HG03354 (cell line): ENCODE results near the gene ABCB8.

Source experiments
- ATAC-seq: cut with Tn5 transposase; IDR thresholded peaks from one replicate; pipeline ENCODE4 v1.9.1; 2021; ENCODE audit warnings: mild to moderate bottlenecking; ENCODE audit not compliant: unreplicated experiment, poor library complexity, severe bottlenecking

Gene ABCB8

DNA sequence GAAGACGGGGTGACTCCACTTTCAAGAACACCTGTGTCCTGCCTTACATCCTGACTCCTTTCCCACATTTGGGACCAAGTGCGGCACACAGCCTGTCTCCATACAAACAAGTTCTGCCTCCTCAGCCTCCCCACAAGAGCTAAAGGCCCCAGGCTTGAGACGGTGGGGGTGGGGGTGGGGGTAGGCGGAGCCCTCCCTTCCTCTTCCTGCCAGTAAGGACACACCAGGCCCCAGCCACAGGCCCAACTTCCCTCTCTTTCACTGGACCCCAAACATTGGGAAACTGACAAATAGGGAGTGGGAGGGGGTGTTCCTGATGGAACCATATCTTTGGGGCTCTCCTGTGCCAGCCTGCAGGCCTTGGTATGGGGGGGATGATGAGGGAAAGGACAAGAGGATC lies 24.8 kb downstream of the ABCB8 start:
- no peak for ATAC-seq

DNA sequence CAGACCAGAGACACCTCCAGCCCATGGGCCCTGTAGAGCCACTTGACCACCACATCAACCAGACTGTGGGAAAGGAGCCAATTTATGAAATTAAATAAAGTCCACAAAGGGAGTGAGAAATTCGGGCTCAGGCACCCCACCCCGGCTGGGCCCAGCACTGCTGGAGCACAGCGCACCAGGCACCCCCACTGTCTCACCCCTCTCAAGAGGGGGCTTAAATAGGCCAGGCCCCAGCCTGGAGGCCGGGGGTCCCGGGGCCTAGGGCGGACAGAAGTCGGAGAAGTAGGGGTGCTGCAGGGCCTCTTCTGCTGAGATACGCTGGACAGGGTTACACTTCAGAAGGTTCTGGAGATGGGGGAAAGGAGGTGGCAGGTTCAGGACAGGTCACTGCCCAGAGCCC lies 25.5 kb downstream of the ABCB8 start:
- ATAC-seq, result no peak

DNA sequence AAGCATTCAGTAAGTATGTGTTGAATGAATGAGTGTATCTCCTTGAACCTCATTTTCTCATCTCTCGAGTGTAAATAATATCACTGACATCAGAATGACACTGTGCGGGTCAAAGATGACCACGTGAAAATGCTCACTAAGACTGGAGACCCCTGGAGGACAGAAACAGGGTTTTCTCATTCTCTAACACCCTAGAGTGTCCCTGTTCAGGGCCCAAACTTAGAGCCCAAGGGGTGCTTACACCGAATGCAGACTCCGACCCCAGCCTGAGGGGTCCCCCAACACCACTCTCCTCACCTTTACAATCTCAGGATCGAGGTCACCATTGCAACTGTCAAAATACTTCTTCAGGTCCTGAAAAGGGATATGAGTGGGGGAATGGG lies 28.0 kb downstream of the ABCB8 start:
- no peak for ATAC-seq

DNA sequence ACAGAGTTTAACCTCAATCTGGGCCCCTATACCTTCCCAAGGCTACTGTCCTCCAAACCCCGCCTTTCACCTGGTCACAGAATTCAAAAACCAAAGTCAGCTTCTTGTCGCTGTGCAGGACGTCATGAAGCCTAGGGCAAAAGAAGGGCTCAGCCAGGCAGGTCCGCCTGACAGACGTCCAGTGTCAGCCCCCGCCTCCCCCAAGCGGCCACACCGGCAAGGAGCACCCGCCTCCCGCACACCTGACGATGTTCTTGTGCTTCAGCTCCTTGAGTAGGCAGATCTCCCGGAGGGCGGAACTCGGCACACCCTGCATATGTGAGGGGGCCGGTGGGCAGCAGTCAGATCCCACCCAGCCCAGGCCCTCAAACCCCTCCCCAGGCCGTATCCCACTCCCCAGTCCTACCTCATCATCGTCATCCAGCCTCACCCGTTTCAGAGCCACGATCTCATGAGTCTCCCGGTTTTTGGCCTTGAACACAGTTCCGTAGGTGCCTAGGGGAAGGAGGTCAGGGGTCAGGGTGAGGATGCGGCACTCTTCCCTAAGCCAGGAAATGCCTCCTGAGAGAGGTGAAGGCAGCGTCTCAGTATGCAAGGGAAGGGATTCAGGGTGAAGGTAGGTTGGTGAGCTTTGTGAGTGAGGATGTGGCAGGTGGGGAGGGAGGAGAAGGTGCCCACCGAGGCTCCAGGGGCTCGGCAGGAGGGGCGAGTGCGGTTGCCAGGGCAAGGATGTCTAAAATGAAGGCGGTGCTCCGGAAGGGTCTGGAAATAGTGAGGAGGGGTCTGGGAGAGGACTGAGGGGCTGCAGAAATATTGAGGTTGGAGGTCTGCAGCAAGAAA lies 28.6 kb downstream of the ABCB8 start:
- no peak for ATAC-seq

DNA sequence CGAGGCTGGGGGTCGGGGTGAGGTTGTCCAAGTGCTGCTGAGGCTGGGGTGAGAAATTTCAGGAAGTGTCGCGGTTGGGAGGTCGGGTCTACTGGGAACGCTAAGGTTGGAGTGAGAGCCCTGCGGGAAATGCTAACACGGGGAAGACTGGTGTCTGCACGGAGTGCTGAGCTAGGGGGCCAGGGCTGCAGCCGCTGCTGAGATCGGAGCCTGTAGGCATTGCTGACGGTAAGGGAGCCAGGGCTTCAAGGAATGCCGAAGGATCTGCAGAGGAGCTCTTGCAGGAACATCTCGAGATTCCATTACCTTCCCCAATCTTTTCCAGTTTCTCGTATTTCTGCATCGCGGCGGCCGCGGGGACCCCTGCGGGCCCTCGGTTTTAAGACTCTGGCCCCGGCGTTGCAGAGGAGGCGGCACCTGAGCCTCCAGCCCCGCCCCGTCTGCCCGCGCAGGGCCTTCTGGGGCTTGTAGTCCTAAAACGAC lies 29.3 kb downstream of the ABCB8 start, which contains the start of gene CDK5:
TSS of gene CDK5 (minus strand) at position 392 of the 483 bp plus-strand sequence. CDS start at position 343, 49 bp downstream.
- ATAC-seq, result peak; percentile 25

DNA sequence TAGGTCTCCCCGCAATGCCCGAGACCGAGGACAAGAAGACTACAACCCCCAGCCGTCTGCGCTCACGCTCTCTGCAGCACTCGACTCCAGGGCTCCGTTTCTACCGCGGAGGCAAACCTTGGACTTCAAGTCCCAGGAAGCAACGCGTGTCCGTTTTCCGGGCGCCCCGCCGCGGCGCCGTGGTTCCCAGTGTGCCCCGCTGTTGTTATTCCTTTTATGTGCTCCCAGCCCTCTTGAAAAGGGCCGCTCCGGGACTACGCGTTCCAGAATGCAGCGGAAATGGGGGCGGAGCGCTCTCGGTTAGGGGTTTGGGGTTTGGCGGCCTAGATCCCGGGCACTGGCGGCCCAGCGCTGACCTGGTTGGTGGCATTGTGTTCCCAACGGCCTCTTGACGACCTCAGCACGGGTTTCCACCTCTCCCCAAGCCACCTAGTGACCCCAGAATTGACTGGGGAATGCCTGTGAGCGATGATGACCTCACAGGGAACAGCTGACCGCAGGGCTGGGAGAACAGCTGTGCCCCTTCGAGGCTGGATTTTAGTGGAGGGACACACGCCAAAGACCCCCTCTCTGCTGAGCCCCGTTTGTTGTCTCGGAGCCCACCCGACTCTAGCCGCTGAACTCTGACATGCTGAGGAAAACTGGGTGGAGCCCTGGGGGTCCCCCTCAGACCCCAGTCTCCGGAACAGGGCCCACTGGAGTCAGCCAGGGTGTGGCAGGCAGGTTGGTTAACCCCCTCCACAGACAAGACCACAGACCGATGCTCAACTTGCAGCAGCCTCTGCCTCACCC lies 29.9 kb downstream of the ABCB8 start:
- peak; percentile 90 for ATAC-seq

DNA sequence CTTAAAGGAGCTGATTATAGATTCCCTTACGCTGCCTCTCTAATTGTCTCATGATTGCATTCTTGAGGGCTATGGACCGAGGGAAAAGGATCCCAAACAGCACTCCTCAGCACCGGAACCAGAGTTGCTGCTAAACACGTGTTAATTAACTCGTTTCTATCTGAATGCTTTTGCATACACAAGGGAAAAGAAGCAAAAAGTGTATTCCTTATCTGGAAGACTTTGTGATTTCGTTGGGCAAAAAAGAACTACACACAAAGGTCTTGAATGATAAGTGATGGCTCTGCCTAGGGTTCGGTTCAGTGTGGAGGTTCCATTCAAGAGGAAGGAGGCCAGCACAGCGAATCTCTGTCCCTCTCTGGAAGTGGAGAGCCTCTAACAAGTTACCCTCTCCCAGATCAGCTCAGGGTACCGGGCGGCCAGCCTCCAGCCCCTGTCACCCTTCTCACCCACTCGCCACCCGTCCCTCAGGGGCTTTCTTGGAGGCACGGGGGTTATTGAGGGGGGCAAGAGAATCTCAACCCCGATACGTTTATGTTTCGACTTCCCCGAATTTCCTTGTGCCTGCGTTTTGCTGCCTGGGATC lies 30.6 kb downstream of the ABCB8 start:
- ATAC-seq, result no peak

DNA sequence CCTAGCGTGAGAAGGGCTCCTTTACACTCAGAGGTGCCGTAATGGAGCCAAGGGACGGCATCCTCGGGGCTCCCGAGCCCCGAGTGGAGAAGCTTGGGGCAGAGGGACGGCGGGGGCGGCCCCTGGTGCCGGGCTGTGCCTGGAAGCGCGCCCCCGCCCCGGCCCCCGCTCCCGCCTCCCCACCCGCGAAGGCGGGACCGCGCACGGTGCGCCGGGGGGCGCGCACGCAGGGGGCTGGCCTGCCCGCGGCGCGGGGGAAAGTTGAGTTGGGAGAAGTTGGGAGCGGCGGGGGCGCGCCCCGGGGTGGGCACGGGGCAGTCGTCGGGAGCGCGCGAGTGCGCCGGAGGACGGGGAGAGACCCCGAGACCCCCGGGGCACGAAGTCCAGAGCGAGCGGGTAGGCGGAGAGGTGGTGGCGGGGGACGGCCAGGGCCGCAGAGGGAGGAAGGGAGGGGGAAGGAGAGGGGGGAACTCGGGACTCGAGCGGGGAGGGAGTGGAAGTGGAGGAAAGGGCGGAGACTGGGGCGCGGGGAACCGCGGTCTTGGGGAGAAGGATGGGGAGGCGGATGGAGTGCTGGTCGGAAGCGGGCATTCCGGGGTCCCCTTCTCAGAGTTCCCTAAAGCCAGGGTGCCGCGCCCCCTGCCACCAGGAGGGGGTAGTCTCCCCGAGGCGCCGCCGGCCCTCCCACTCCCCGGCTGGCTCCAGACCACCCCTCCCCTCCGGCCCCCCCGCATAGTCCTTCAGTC lies 31.3 kb downstream of the ABCB8 start, which contains the start of gene SLC4A2:
TSS of gene SLC4A2 (plus strand) at position 223 of the 746 bp plus-strand sequence. CDS start 2,399 bp downstream, outside the sequence.
- ATAC-seq, result peak; percentile 35

DNA sequence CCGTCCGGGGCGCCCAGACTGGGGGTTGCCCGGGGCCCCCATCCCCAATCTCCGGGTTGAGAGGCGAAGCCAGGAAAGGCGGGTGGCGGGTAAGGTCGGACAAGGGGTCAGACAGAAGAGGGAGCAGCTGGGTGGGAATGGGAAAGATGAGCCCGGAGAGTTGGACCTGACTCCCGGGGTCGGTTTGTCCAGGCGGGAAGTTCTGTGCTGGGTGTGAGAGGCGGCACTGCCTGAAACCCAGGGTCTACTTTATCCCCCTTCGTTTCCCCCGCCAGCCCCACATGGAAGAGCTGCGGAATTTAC lies 31.8 kb downstream of the ABCB8 start:
- ATAC-seq, result no peak

DNA sequence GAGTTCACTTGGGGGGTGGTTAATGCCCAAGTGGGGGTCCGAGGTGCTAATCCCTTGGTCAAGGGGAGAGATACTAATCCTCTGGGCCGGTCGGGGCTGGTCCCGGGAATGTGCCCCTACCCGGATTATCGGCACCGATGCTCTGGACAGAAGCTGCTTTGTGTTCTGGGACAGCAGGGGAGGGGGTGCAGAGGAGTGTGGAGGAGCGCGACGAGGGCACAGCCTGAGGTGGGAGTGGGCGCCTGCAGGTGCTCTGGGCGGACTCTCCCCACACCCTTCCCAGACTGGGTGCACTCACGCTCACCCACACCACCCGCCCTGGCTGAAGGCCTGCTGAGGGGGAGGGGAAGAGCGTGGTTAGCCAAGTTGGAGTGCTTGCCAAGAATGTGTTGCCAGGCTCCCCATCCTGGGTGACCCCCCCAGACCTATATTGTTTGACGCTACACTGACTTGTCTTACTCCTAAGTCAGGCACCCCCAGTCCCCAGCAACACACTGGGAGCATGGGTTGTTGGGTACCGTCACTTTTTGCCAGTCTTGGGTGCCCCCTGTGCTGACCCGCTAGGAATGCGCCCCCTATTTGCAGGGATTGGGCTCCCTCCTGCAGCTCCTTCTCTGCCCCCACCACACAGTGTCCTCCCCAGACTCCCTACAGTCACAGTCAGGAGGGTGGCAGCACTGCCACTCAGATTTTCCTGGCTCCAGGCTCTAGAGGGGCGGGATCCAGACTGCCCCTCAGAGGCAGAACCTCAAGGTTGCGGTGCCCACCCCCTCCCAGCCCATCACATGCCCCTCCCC lies 32.4 kb downstream of the ABCB8 start:
- ATAC-seq, result no peak

DNA sequence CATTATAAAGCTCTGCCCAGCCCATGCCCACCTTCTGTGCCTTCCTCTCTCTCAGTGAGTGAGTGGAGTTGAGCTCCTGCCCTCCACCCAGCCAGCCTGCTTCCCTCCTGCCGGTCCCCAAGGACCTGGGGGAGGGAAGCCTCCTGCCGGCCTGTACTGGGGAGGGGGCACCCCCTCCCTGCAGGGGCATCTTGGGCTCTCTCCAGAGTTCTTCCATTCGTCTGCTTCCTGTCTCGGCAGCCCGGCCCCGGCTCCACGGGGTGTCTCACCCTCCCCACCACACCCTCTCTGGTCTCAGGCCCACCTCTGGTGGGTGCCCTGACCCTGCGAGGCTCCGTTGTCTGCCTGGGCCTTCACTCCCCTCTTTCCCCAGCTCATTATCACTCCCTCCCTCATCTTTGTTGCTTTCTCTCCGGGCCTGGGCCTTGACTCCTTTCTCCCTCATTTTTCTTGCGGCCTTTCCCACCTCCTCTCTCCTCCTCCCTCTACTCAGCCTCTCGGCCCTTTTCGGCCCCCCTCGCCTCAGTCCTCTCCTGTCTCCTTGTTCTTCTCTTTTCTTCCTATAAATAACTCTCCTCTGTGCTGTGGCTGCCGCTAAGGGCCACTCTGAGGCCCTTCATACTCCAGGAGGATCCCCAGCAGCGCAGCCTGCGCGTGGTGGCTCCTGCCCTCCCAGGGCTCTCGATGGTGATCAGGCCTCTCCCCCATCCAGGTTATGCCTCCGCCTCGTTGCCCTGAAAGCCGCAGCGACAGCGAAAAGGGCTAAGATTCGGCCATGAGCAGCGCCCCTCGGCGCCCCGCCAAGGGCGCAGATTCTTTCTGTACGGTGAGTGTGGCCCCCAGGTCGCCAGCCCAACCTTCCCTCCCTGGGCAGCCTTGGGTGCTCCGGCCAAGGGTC lies 33.2 kb downstream of the ABCB8 start:
- ATAC-seq, result no peak

DNA sequence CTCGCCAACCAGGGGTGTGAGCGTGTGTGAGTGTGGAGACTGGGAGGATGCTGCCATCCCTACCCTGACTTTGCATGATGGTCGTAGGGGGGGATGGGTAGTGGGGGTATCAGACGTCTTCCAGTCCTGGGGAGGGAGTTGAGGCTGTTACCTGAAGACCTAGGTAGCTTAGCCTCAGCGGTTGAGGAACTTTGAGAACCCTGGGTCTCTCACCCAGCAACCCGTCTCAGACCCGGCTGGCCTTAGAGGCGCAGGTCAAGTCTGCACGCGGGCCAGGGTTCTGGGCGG lies 33.8 kb downstream of the ABCB8 start:
- ATAC-seq, result no peak

DNA sequence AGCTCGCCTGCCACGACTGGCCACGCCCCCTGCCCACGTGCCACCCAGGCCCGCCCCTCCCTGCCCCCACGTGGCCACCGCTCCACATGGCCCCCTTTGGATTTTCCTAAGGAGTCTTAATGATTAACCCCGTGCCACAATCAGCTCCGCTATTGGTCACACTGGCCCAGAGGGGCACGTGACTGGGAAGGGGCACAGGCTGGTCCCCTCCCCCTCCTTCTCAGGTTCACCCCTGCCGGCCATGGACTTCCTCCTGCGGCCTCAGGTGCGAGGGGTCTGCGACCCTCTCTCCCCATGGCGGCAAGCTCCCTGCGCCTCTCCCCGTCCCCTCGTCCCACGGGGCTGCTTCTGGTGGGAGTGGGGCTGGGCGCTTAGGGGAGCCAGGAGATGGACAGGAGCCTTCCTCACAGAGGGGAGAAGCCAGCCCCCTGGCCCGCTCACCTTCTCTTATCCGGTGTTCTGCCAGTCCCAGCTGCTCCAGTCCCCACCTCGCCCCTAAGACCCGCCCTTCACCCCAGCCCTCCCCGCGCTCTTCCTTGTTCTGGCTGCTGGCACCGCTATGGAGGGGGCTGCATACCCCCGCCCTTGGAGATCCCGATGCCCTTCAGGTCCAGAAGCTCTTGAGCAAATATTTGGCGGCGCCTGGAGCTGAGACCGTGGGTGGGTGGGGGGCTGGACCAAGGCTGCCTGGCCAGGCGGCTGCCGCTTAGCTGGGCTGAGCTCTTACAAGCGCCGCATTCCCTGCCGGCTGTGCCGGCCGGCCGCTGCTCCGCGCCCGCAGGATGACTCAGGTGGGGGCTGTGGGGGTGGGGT lies 34.4 kb downstream of the ABCB8 start:
- ATAC-seq, result no peak

DNA sequence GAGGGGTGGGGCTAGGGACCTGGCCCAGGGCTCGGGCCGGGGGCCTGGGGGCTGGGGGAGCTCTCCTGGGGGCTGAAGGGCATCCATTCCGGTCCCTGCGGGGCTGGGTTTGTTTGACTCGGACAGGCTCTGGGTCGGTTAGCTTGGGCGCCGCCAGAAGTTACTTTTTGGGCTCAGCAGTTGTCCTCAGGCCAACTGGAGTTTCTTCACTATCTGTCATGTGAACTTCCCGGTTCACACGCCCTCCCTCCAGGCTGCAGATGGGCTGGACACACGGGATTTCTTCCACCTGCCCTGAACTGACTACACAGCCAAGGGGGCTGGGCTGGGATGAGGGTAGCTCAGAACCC lies 34.9 kb downstream of the ABCB8 start:
- no peak for ATAC-seq

DNA sequence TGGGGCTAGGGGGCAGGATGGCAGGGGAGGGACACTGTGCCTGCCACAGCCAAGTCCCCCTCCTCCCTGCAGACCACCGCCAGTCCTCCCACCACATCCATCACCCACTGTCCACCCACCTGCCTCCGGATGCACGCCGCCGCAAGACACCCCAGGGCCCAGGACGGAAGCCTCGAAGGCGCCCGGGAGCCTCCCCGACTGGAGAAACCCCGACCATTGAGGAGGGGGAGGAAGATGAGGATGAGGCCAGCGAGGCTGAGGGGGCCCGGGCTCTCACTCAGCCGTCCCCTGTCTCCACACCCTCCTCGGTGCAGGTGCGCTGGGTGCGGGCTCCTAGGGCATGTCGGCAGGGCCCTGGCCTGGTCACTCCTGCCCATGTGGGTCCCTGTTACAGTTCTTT lies 36.2 kb downstream of the ABCB8 start:
- ATAC-seq, result no peak

DNA sequence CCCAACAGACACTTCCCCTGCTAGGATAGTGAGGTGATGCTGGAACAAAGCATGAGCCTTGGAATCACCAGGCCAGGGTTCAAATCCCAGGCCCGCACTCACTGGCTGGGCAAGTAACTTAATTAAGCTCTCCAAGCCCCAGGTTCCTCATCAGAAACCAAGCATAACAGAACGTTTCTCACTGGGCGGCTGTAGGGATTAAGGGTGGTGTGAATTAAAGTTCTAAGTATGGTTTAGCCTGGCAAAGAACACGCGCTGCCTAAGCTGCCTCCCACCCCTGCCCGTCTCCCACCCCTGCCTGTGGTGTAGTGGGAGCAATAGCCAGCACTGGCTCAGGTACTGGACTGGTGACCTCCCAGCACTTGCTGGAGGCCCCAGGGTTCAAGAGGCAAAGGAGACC lies 36.7 kb downstream of the ABCB8 start:
- no peak for ATAC-seq

DNA sequence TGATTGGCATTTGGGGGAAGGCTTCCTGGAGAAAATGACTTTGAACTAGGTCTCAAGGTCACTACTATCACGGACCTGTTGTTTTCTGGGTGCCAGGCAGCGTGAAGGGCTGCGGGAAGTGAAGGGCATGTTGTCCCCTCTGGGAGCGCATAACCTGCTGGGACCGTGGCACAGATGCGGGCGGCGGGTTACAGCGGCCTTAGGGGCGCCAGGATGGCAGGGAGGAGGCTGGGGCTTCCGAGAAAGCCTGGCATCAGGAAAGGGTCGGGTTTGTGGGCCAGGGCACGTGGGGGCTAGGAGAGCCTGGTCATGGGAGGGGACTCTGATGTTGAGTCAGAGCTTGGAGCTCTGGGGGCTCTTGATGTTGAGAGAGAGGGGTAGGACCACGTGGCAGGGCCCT lies 37.3 kb downstream of the ABCB8 start:
- no peak for ATAC-seq
